GM23338 (cell line): Measurements from ENCODE around the gene TMEM138. TPM values are rescaled to one million over a fixed set of nuclear protein-coding genes. Genes with fewer than 3 reads are reported as not detected.

Experiments used
- ATAC-seq: fragments of 200-7000 bp; cut with Tn5 transposase; 3 replicates; pipeline ENCODE4 v1.9.1; 2020
- DNase-seq: peaks from one replicate; pipeline ENCODE4 v3.0.0-alpha.2; 2015; ENCODE audit warnings: low spot score
- H2AFZ ChIP-seq: fragments of 200-600 bp; sonication (generic); 2 replicates; pipeline ENCODE4 v1.8.0; 2016; ENCODE audit warnings: antibody characterized with exemption, mild to moderate bottlenecking, moderate library complexity
- H3F3A ChIP-seq: fragments of 200-600 bp; sonication (generic); replicated peaks from 2 replicates; pipeline ENCODE4 v1.8.0; 2017; ENCODE audit warnings: antibody characterized with exemption, mixed run types, low read depth
- H3K27ac ChIP-seq: fragments of 200-600 bp; sonication (generic); 2 replicates; pipeline ENCODE4 v1.6.1; 2016; ENCODE audit warnings: low read depth
- H3K27me3 ChIP-seq: fragments of 200-600 bp; sonication (generic); 2 replicates; pipeline ENCODE4 v1.8.0; 2016; ENCODE audit warnings: mild to moderate bottlenecking, mixed run types, moderate library complexity; ENCODE audit not compliant: insufficient read depth
- H3K36me3 ChIP-seq: fragments of 200-600 bp; sonication (generic); 2 replicates; pipeline ENCODE4 v1.8.0; 2016; ENCODE audit warnings: mild to moderate bottlenecking; ENCODE audit not compliant: insufficient read depth
- H3K4me1 ChIP-seq: fragments of 200-600 bp; sonication (generic); 2 replicates; pipeline ENCODE4 v1.8.0; 2016; ENCODE audit warnings: mild to moderate bottlenecking, moderate library complexity; ENCODE audit not compliant: insufficient read depth
- H3K4me2 ChIP-seq: fragments of 200-600 bp; sonication (generic); 2 replicates; pipeline ENCODE4 v1.7.1; 2017; ENCODE audit warnings: mixed run types
- H3K4me3 ChIP-seq: fragments of 200-600 bp; sonication (generic); 2 replicates; pipeline ENCODE4 v1.6.1; 2016; ENCODE audit warnings: mixed run types
- H3K79me2 ChIP-seq: fragments of 200-600 bp; sonication (generic); replicated peaks from 2 replicates; pipeline ENCODE4 v1.8.0; 2017; ENCODE audit warnings: mild to moderate bottlenecking; ENCODE audit not compliant: insufficient read depth
- H3K9me2 ChIP-seq: fragments of 200-600 bp; sonication (generic); 2 replicates; pipeline ENCODE4 v1.8.0; 2017; ENCODE audit not compliant: insufficient read depth
- H4K20me1 ChIP-seq: fragments of 200-600 bp; sonication (generic); replicated peaks from 2 replicates; pipeline ENCODE4 v1.8.0; 2017; ENCODE audit warnings: mild to moderate bottlenecking; ENCODE audit not compliant: insufficient read depth
- H3K27ac Mint-ChIP-seq: 2 replicates; pipeline ENCODE4 v1.8.0; 2020; ENCODE audit warnings: inconsistent platforms, mild to moderate bottlenecking, moderate library complexity, mixed read lengths
- H3K27me3 Mint-ChIP-seq: 3 replicates; pipeline ENCODE4 v1.8.0; 2022; ENCODE audit warnings: low read depth, mild to moderate bottlenecking, moderate library complexity, mixed read lengths, inconsistent platforms; ENCODE audit not compliant: insufficient read depth, poor library complexity
- H3K36me3 Mint-ChIP-seq: 3 replicates; pipeline ENCODE4 v1.8.0; 2021; ENCODE audit warnings: low read depth, mild to moderate bottlenecking, inconsistent platforms, moderate library complexity, mixed read lengths
- H3K4me1 Mint-ChIP-seq: 3 replicates; pipeline ENCODE4 v1.8.0; 2020; ENCODE audit warnings: mild to moderate bottlenecking, inconsistent platforms, mixed read lengths
- H3K4me3 Mint-ChIP-seq: 3 replicates; pipeline ENCODE4 v1.8.0; 2021; ENCODE audit warnings: moderate library complexity, mild to moderate bottlenecking, inconsistent platforms, mixed read lengths
- H3K9me3 Mint-ChIP-seq: 3 replicates; pipeline ENCODE4 v1.8.0; 2020; ENCODE audit warnings: moderate library complexity, mild to moderate bottlenecking, inconsistent platforms, mixed read lengths
- EZH2 ChIP-seq: fragments of 200-600 bp; sonication (generic); IDR thresholded peaks from one replicate; pipeline ENCODE4 v1.8.0; 2017; ENCODE audit warnings: antibody characterized with exemption, mild to moderate bottlenecking, low read depth; ENCODE audit not compliant: unreplicated experiment
- EZH2phosphoT487 ChIP-seq: fragments of 200-600 bp; sonication (generic); IDR thresholded peaks from one replicate; pipeline ENCODE4 v1.8.1; 2018; ENCODE audit warnings: antibody characterized with exemption; ENCODE audit not compliant: unreplicated experiment
- JUNB ChIP-seq: IDR thresholded peaks from one replicate; pipeline ENCODE4 v1.6.1; 2016; ENCODE audit warnings: antibody characterized with exemption; ENCODE audit not compliant: unreplicated experiment
- NANOG ChIP-seq: IDR thresholded peaks from 2 replicates; pipeline ENCODE4 v1.6.1; 2016; ENCODE audit warnings: antibody characterized with exemption, borderline replicate concordance
- STAT1 ChIP-seq: IDR thresholded peaks from one replicate; pipeline ENCODE4 v1.6.1; 2016; ENCODE audit warnings: antibody characterized with exemption; ENCODE audit not compliant: unreplicated experiment
- ZNF114 ChIP-seq: fragments of 250-450 bp; sonication (Bioruptor Pico); IDR thresholded peaks from 2 replicates; pipeline ENCODE4 v1.5.0; 2020; ENCODE audit warnings: mild to moderate bottlenecking, moderate library complexity
- ZNF331 ChIP-seq: fragments of 250-450 bp; sonication (Bioruptor Pico); IDR thresholded peaks from 2 replicates; pipeline ENCODE4 v1.5.0; 2020; ENCODE audit warnings: low read depth, mild to moderate bottlenecking, moderate library complexity
- polyA plus RNA-seq: library from polyadenylated mRNA; unstranded; fragments of >200 nt; fragmentation: Nextera tagmentation; extraction: Ambion mirVana; gene quantifications from 2 replicates; pipeline ENCODE4 v1.2.1, GENCODE V29; 2016
- total RNA-seq: library from RNA; depleted of rRNA; stranded (reverse); fragments of >200 nt; shearing (Covaris generic); gene quantifications from 2 replicates; pipeline ENCODE4 v1.2.3, GENCODE V29; 2014
- TF ChIP-seq, protein P1 (sequence below): IDR thresholded peaks from 2 replicates; pipeline ENCODE4 v1.6.1; 2016; ENCODE audit warnings: antibody characterized with exemption
- TF ChIP-seq, protein P2 (sequence below), 2 experiments: fragments of 200-600 bp in 1 of 2; sonication (generic) in 1 of 2; conservative IDR thresholded peaks; 2 replicates each; pipeline versions ENCODE4 v1.5.1 to v1.6.1; 2016 to 2017; ENCODE audit warnings: antibody characterized with exemption in 2 of 2, low read depth in 2 of 2, mild to moderate bottlenecking in 2 of 2, moderate library complexity in 1 of 2
- TF ChIP-seq, protein P3 (sequence below): IDR thresholded peaks from one replicate; pipeline ENCODE4 v1.6.1; 2018; ENCODE audit warnings: antibody characterized with exemption; ENCODE audit not compliant: unreplicated experiment
- TF ChIP-seq, protein P4 (sequence below): fragments of 250-450 bp; sonication (Bioruptor Pico); IDR thresholded peaks from 2 replicates; pipeline ENCODE4 v1.5.0; 2020; ENCODE audit warnings: mild to moderate bottlenecking, moderate library complexity

Gene TMEM138
- total and polyA plus RNA-seq, 2 experiments from 2014 or later = 30.2 to 32.1 TPM

DNA sequence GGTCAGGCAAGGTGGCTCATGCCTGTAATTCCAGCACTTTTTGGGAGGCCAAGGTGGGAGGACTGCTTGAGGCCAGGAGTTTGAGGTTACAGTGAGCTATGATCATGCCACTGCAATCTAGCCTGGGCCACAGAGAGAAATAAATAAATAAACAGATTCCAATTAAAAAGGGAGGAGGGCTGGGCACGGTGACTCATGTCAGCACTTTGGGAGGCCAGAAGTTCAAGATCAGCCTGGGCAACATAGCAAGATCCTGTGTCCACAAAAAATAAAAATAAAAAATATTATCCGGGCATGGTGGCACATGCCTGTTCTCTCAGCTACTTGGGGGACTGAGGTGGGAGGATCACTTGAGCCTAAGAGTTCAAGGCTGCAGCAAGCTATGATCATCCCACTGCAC is 8.0 kb upstream of the TMEM138 start:
- Mint-ChIP-seq H3K27me3 (no peaks in the 10 kb centered on the region), H3K9me3 (no peaks in the 10 kb centered on the region), H3K36me3 (peaks cover 16% of the 10 kb centered on the region), H3K27ac (no peak overlapping the region), H3K4me1 (no peaks in the 10 kb centered on the region), H3K4me3 (no peak overlapping the region)
- Histone ChIP-seq H3K4me2 (no peak overlapping the region), H3K9me2 (no peaks in the 10 kb centered on the region), H3K4me1 (no peaks in the 10 kb centered on the region), H2AFZ (no peak overlapping the region), H4K20me1 (no peaks in the 10 kb centered on the region), H3F3A (no peaks in the 10 kb centered on the region), H3K36me3 (no peaks in the 10 kb centered on the region), H3K4me3 (no peak overlapping the region), H3K79me2 (no peaks in the 10 kb centered on the region), H3K27me3 (no peaks in the 10 kb centered on the region), H3K27ac (no peak overlapping the region)
- no peak for ATAC-seq
- TF ChIP-seq STAT1 (no peak), JUNB (no peak), ZNF331 (no peak), EZH2 (no peak), NANOG (no peak), ZNF114 (CRISPR knock-in tag) (no peak), EZH2phosphoT487 (no peak)
- TF ChIP-seq, protein P1, sequence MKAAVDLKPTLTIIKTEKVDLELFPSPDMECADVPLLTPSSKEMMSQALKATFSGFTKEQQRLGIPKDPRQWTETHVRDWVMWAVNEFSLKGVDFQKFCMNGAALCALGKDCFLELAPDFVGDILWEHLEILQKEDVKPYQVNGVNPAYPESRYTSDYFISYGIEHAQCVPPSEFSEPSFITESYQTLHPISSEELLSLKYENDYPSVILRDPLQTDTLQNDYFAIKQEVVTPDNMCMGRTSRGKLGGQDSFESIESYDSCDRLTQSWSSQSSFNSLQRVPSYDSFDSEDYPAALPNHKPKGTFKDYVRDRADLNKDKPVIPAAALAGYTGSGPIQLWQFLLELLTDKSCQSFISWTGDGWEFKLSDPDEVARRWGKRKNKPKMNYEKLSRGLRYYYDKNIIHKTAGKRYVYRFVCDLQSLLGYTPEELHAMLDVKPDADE = no peak
- TF ChIP-seq, protein P2, sequence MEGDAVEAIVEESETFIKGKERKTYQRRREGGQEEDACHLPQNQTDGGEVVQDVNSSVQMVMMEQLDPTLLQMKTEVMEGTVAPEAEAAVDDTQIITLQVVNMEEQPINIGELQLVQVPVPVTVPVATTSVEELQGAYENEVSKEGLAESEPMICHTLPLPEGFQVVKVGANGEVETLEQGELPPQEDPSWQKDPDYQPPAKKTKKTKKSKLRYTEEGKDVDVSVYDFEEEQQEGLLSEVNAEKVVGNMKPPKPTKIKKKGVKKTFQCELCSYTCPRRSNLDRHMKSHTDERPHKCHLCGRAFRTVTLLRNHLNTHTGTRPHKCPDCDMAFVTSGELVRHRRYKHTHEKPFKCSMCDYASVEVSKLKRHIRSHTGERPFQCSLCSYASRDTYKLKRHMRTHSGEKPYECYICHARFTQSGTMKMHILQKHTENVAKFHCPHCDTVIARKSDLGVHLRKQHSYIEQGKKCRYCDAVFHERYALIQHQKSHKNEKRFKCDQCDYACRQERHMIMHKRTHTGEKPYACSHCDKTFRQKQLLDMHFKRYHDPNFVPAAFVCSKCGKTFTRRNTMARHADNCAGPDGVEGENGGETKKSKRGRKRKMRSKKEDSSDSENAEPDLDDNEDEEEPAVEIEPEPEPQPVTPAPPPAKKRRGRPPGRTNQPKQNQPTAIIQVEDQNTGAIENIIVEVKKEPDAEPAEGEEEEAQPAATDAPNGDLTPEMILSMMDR (conservative IDR thresholded peaks at IDR 0.05; ENCODE audit: low read depth in 2 of 2) = no peak
- TF ChIP-seq, protein P3, sequence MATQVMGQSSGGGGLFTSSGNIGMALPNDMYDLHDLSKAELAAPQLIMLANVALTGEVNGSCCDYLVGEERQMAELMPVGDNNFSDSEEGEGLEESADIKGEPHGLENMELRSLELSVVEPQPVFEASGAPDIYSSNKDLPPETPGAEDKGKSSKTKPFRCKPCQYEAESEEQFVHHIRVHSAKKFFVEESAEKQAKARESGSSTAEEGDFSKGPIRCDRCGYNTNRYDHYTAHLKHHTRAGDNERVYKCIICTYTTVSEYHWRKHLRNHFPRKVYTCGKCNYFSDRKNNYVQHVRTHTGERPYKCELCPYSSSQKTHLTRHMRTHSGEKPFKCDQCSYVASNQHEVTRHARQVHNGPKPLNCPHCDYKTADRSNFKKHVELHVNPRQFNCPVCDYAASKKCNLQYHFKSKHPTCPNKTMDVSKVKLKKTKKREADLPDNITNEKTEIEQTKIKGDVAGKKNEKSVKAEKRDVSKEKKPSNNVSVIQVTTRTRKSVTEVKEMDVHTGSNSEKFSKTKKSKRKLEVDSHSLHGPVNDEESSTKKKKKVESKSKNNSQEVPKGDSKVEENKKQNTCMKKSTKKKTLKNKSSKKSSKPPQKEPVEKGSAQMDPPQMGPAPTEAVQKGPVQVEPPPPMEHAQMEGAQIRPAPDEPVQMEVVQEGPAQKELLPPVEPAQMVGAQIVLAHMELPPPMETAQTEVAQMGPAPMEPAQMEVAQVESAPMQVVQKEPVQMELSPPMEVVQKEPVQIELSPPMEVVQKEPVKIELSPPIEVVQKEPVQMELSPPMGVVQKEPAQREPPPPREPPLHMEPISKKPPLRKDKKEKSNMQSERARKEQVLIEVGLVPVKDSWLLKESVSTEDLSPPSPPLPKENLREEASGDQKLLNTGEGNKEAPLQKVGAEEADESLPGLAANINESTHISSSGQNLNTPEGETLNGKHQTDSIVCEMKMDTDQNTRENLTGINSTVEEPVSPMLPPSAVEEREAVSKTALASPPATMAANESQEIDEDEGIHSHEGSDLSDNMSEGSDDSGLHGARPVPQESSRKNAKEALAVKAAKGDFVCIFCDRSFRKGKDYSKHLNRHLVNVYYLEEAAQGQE = no peak
- TF ChIP-seq, protein P4, sequence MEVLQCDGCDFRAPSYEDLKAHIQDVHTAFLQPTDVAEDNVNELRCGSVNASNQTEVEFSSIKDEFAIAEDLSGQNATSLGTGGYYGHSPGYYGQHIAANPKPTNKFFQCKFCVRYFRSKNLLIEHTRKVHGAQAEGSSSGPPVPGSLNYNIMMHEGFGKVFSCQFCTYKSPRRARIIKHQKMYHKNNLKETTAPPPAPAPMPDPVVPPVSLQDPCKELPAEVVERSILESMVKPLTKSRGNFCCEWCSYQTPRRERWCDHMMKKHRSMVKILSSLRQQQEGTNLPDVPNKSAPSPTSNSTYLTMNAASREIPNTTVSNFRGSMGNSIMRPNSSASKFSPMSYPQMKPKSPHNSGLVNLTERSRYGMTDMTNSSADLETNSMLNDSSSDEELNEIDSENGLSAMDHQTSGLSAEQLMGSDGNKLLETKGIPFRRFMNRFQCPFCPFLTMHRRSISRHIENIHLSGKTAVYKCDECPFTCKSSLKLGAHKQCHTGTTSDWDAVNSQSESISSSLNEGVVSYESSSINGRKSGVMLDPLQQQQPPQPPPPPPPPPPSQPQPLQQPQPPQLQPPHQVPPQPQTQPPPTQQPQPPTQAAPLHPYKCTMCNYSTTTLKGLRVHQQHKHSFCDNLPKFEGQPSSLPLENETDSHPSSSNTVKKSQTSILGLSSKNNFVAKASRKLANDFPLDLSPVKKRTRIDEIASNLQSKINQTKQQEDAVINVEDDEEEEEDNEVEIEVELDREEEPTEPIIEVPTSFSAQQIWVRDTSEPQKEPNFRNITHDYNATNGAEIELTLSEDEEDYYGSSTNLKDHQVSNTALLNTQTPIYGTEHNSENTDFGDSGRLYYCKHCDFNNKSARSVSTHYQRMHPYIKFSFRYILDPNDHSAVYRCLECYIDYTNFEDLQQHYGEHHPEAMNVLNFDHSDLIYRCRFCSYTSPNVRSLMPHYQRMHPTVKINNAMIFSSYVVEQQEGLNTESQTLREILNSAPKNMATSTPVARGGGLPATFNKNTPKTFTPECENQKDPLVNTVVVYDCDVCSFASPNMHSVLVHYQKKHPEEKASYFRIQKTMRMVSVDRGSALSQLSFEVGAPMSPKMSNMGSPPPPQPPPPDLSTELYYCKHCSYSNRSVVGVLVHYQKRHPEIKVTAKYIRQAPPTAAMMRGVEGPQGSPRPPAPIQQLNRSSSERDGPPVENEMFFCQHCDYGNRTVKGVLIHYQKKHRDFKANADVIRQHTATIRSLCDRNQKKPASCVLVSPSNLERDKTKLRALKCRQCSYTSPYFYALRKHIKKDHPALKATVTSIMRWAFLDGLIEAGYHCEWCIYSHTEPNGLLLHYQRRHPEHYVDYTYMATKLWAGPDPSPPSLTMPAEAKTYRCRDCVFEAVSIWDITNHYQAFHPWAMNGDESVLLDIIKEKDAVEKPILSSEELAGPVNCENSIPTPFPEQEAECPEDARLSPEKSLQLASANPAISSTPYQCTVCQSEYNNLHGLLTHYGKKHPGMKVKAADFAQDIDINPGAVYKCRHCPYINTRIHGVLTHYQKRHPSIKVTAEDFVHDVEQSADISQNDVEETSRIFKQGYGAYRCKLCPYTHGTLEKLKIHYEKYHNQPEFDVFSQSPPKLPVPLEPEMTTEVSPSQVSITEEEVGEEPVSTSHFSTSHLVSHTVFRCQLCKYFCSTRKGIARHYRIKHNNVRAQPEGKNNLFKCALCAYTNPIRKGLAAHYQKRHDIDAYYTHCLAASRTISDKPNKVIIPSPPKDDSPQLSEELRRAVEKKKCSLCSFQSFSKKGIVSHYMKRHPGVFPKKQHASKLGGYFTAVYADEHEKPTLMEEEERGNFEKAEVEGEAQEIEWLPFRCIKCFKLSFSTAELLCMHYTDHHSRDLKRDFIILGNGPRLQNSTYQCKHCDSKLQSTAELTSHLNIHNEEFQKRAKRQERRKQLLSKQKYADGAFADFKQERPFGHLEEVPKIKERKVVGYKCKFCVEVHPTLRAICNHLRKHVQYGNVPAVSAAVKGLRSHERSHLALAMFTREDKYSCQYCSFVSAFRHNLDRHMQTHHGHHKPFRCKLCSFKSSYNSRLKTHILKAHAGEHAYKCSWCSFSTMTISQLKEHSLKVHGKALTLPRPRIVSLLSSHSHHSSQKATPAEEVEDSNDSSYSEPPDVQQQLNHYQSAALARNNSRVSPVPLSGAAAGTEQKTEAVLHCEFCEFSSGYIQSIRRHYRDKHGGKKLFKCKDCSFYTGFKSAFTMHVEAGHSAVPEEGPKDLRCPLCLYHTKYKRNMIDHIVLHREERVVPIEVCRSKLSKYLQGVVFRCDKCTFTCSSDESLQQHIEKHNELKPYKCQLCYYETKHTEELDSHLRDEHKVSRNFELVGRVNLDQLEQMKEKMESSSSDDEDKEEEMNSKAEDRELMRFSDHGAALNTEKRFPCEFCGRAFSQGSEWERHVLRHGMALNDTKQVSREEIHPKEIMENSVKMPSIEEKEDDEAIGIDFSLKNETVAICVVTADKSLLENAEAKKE (CRISPR knock-in tag) = no peak
- DNase-seq = no peak
